Measurements from ENCODE around the gene SUSD6.

SUSD6 gene

DNA sequence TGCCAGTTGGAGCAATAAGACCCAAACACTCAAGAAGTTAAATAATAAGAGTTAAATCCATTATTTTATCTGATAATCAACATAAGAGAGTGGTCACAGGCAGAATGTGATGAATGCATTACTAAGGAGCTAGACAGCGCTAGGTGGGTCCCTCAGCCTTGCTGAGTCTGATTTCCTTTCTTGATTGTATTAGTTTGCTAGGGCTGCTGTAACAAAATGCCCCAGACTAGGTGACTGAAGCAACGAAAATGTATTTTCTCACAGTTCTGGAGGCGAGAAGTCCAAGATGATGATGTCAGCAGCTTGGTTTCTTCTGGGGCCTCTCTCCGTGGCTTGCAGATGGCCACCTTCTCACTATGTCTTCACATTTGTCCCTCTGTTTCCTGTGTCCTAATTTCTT lies 28.6 kb upstream of the SUSD6 start:
- Histone ChIP-seq H3K36me3 (replicated peaks; ENCODE audit: low read depth, low read length) (no peaks in the 10 kb centered on the region), H3K4me2 (ENCODE audit: low read length) (no peak overlapping the region), H3K27me3 (ENCODE audit: low read depth, low read length) (peaks cover 12% of the 10 kb centered on the region; the same call in 1 of the 2 replicates), H2AFZ (ENCODE audit: low read depth, low read length) (no peak overlapping the region), H4K20me1 (ENCODE audit: insufficient read depth, low read length) (no peaks in the 10 kb centered on the region), H3K27ac (ENCODE audit: low read length) (no peak overlapping the region), H3K4me3 (ENCODE audit: low read length) (no peak overlapping the region), H3K4me1 (ENCODE audit: low read length) (peaks cover 7% of the 10 kb centered on the region; the same call in 1 of the 2 replicates), H3K9ac (ENCODE audit: low read length) (no peak overlapping the region), H3K9me3 (ENCODE audit: insufficient read depth, low read length) (no peaks in the 10 kb centered on the region), H3K79me2 (ENCODE audit: low read length) (no peaks in the 10 kb centered on the region)
- no peak for TF ChIP-seq EZH2phosphoT487 (IDR thresholded peaks at IDR 0.05; ENCODE audit: low read depth)
- TF ChIP-seq, protein P1, sequence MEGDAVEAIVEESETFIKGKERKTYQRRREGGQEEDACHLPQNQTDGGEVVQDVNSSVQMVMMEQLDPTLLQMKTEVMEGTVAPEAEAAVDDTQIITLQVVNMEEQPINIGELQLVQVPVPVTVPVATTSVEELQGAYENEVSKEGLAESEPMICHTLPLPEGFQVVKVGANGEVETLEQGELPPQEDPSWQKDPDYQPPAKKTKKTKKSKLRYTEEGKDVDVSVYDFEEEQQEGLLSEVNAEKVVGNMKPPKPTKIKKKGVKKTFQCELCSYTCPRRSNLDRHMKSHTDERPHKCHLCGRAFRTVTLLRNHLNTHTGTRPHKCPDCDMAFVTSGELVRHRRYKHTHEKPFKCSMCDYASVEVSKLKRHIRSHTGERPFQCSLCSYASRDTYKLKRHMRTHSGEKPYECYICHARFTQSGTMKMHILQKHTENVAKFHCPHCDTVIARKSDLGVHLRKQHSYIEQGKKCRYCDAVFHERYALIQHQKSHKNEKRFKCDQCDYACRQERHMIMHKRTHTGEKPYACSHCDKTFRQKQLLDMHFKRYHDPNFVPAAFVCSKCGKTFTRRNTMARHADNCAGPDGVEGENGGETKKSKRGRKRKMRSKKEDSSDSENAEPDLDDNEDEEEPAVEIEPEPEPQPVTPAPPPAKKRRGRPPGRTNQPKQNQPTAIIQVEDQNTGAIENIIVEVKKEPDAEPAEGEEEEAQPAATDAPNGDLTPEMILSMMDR (IDR thresholded peaks at IDR 0.05; ENCODE audit: low read depth, low read length), result no peak

DNA sequence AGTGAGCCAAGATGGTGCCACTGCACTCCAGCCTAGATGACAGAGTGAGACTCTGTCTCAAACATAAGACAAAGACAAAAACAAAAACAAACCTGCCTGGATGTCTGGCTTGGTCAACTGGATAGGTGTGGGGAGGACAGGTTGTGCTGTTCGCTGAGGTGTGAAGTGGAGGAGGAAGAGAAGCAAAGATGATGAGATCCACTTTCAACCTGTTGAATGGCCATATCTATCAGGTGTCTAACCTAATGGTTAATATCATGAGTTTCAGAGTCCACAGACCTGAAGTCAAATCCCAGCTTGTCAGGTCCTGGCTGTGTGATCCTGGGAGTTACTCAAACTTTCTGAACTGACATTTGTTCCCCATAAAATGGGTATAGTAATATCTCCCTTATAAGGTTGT lies 27.0 kb upstream of the SUSD6 start:
- no peaks in the 10 kb centered on the region for H3K9me3 ChIP-seq (ENCODE audit: insufficient read depth, low read length)
- H3K36me3 ChIP-seq (replicated peaks; ENCODE audit: low read depth, low read length), result no peaks in the 10 kb centered on the region
- H3K4me3 ChIP-seq (ENCODE audit: low read length), result no peak overlapping the region
- TF ChIP-seq, protein P1 (IDR thresholded peaks at IDR 0.05; ENCODE audit: low read depth, low read length), result no peak
- no peak for TF ChIP-seq EZH2phosphoT487 (IDR thresholded peaks at IDR 0.05; ENCODE audit: low read depth)
- H3K27me3 ChIP-seq (ENCODE audit: low read depth, low read length), result 0 out of 2 replicates have a peak, but pooled peaks cover 1% of the 10 kb centered on the region
- no peak overlapping the region for H3K4me2 ChIP-seq (ENCODE audit: low read length)
- no peaks in the 10 kb centered on the region for H3K79me2 ChIP-seq (ENCODE audit: low read length)
- no peak overlapping the region for H3K27ac ChIP-seq (ENCODE audit: low read length)
- peaks cover 7% of the 10 kb centered on the region; the same call in 1 of the 2 replicates for H3K4me1 ChIP-seq (ENCODE audit: low read length)
- no peaks in the 10 kb centered on the region for H4K20me1 ChIP-seq (ENCODE audit: insufficient read depth, low read length)
- H3K9ac ChIP-seq (ENCODE audit: low read length), result no peak overlapping the region
- H2AFZ ChIP-seq (ENCODE audit: low read depth, low read length), result no peak overlapping the region

DNA sequence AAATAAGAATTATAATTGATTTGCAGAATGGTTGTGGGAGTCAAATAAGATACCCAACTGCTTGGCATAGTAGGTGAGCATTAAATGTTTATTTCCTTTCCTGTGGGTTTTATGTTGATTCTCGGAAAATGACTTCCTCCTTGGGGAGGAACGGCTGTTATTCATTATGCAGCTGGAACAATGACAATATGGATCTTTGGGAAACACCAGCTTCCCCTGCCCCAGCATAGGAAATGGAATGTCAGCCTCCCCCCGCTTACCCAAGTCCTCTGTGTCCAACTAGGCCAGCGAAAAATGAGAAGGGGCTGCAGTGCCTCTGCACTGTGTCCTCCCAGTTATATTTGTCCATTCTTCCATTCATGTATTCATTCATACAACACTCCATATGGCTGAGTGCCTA lies 25.0 kb upstream of the SUSD6 start:
- H3K4me3 ChIP-seq (ENCODE audit: low read length), result no peak overlapping the region
- no peak overlapping the region for H3K4me2 ChIP-seq (ENCODE audit: low read length)
- no peak overlapping the region for H2AFZ ChIP-seq (ENCODE audit: low read depth, low read length)
- H3K36me3 ChIP-seq (replicated peaks; ENCODE audit: low read depth, low read length), result no peaks in the 10 kb centered on the region
- H3K4me1 ChIP-seq (ENCODE audit: low read length), result no peaks in the 10 kb centered on the region
- H3K79me2 ChIP-seq (ENCODE audit: low read length), result no peaks in the 10 kb centered on the region
- H3K27ac ChIP-seq (ENCODE audit: low read length), result no peak overlapping the region
- TF ChIP-seq, protein P1 (IDR thresholded peaks at IDR 0.05; ENCODE audit: low read depth, low read length), result no peak
- TF ChIP-seq EZH2phosphoT487 (IDR thresholded peaks at IDR 0.05; ENCODE audit: low read depth), result no peak
- no peaks in the 10 kb centered on the region for H4K20me1 ChIP-seq (ENCODE audit: insufficient read depth, low read length)
- H3K27me3 ChIP-seq (ENCODE audit: low read depth, low read length), result no peaks in the 10 kb centered on the region
- H3K9ac ChIP-seq (ENCODE audit: low read length), result no peak overlapping the region
- H3K9me3 ChIP-seq (ENCODE audit: insufficient read depth, low read length), result no peaks in the 10 kb centered on the region

DNA sequence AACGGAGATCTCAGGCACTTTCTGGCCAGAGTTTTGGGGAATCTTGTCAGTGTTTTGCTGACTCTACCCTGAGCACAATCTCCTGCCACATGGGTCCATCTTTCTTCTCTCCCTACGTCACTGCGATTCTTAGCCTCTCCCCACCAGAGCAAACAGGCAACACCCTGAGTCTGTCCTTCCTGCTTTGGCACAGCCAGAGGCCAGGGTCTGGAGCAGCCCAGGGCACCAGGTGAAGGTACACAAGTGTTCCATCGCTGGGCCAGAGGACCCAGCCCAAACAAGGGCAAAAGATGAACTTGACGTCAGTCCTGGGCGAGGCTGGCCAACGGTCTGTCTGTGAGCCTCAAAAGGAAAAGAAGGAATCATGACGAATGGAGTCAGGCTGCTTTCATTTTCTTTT lies 24.0 kb upstream of the SUSD6 start:
- no peaks in the 10 kb centered on the region for H3K9me3 ChIP-seq (ENCODE audit: insufficient read depth, low read length)
- no peak overlapping the region for H3K4me3 ChIP-seq (ENCODE audit: low read length)
- no peaks in the 10 kb centered on the region for H3K27me3 ChIP-seq (ENCODE audit: low read depth, low read length)
- no peaks in the 10 kb centered on the region for H3K4me1 ChIP-seq (ENCODE audit: low read length)
- TF ChIP-seq, protein P1 (IDR thresholded peaks at IDR 0.05; ENCODE audit: low read depth, low read length), result no peak
- TF ChIP-seq EZH2phosphoT487 (IDR thresholded peaks at IDR 0.05; ENCODE audit: low read depth), result no peak
- H3K36me3 ChIP-seq (replicated peaks; ENCODE audit: low read depth, low read length), result no peaks in the 10 kb centered on the region
- H3K9ac ChIP-seq (ENCODE audit: low read length), result no peak overlapping the region
- no peaks in the 10 kb centered on the region for H4K20me1 ChIP-seq (ENCODE audit: insufficient read depth, low read length)
- H3K27ac ChIP-seq (ENCODE audit: low read length), result no peak overlapping the region
- H3K79me2 ChIP-seq (ENCODE audit: low read length), result no peaks in the 10 kb centered on the region
- no peak overlapping the region for H2AFZ ChIP-seq (ENCODE audit: low read depth, low read length)
- H3K4me2 ChIP-seq (ENCODE audit: low read length), result no peak overlapping the region

All from OCI-LY3 (cell line).